K562 (cell line): ENCODE measurements around the gene NAA10. TPM values are rescaled to one million over a fixed set of nuclear protein-coding genes. Genes with fewer than 3 reads are reported as not detected.

ENCODE experiments used
- CCNT2 ChIP-seq: IDR thresholded peaks from 2 replicates; pipeline ENCODE4 v1.6.1; 2011; ENCODE audit warnings: borderline replicate concordance, low read depth, mild to moderate bottlenecking, moderate library complexity, mixed read lengths, low read length; ENCODE audit not compliant: insufficient read length; ENCODE audit errors: extremely low read depth
- E2F1 ChIP-seq: sonication (generic); formaldehyde crosslinking; IDR thresholded peaks from 2 replicates; pipeline ENCODE4 v1.8.1; 2023; ENCODE audit warnings: mild to moderate bottlenecking, missing genetic modification reagents, moderate library complexity
- E2F3 ChIP-seq: fragments of 250-450 bp; sonication (Bioruptor Pico); IDR thresholded peaks from 2 replicates; pipeline ENCODE4 v1.4.0; 2020; ENCODE audit warnings: mild to moderate bottlenecking
- E4F1 ChIP-seq: fragments of 250-450 bp; sonication (Bioruptor Pico); IDR thresholded peaks from 2 replicates; pipeline ENCODE4 v1.5.0; 2021; ENCODE audit warnings: mild to moderate bottlenecking, borderline replicate concordance
- HMBOX1 ChIP-seq: sonication (generic); IDR thresholded peaks from 2 replicates; pipeline ENCODE4 v1.6.1; 2016
- HMG20A ChIP-seq: fragments of 450-650 bp; formaldehyde crosslinking; conservative IDR thresholded peaks from 2 replicates; pipeline ENCODE4 v1.4.0; 2020; ENCODE audit warnings: mild to moderate bottlenecking, mixed read lengths
- NCOA1 ChIP-seq: fragments of 450-650 bp; IDR thresholded peaks from 2 replicates; pipeline ENCODE4 v1.6.1; 2016; ENCODE audit warnings: low read depth
- POLR3A ChIP-seq: IDR thresholded peaks from 2 replicates; pipeline ENCODE4 v1.6.1; 2011; ENCODE audit warnings: borderline replicate concordance, mild to moderate bottlenecking, moderate library complexity; ENCODE audit not compliant: insufficient read length, insufficient read depth; ENCODE audit errors: extremely low read depth
- RBFOX2 ChIP-seq: fragments of 200-400 bp; formaldehyde crosslinking; IDR thresholded peaks from 2 replicates; pipeline ENCODE4 v1.6.1; 2017; ENCODE audit warnings: low read depth, mild to moderate bottlenecking, low read length, moderate library complexity
- ZNF766 ChIP-seq: fragments of 200-800 bp; sonication (Bioruptor generic); conservative IDR thresholded peaks from 2 replicates; pipeline ENCODE4 v1.6.1; 2016; ENCODE audit warnings: missing genetic modification characterization, missing compliant biosample characterization
- ZNF830 ChIP-seq: fragments of 250-450 bp; sonication (Bioruptor Pico); IDR thresholded peaks from 2 replicates; pipeline ENCODE4 v1.5.0; 2021; ENCODE audit warnings: mild to moderate bottlenecking
- ZSCAN29 ChIP-seq: fragments of 450-650 bp; IDR thresholded peaks from 2 replicates; pipeline ENCODE4 v1.6.1; 2017
- polyA plus RNA-seq, 8 experiments: library from polyadenylated mRNA; depleted of rRNA in 4 of 8; stranded (reverse) in 5 of 8; unstranded in 3 of 8; fragments of >200 nt; fragmentation: Nextera tagmentation in 2 of 8; fragmentation: Illumina TruSeq in 1 of 8; extraction: Ambion mirVana in 2 of 8; extraction: Trizol in 1 of 8; gene quantifications; 2 replicates each; pipeline versions ENCODE4 v1.2.1 to v1.2.3, GENCODE V29; 2011 to 2014; ENCODE audit warnings: inconsistent platforms in 1 of 8, missing spikeins in 1 of 8
- total RNA-seq, 7 experiments: library from RNA; depleted of rRNA in 6 of 7; stranded (reverse); fragments of >200 nt in 6 of 7; fragmentation: Illumina TruSeq in 2 of 7; extraction: Trizol in 2 of 7; gene quantifications; 2 replicates each; pipeline versions ENCODE4 v1.2.1 to v1.2.3, GENCODE V29; 2011 to 2021; ENCODE audit warnings: low replicate concordance in 1 of 7
- TF ChIP-seq, protein P1 (sequence below): fragments of 200-400 bp; formaldehyde crosslinking; IDR thresholded peaks from 2 replicates; pipeline ENCODE4 v1.6.1; 2017; ENCODE audit warnings: mild to moderate bottlenecking, low read depth, low read length, moderate library complexity
- TF ChIP-seq, protein P2 (sequence below): fragments of 250-450 bp; sonication (Bioruptor Pico); IDR thresholded peaks from 2 replicates; pipeline ENCODE4 v1.8.0; 2022; ENCODE audit warnings: inconsistent platforms, mild to moderate bottlenecking, moderate library complexity, borderline replicate concordance
- TF ChIP-seq, protein P3 (sequence below): sonication (generic); formaldehyde crosslinking; IDR thresholded peaks from 2 replicates; pipeline ENCODE4 v1.8.1; 2023; ENCODE audit warnings: mild to moderate bottlenecking, missing genetic modification reagents

NAA10 gene
- total and polyA plus RNA-seq, 9 of the 15 experiments (the other 6 are each of a cell fraction or from before 2014, with no cell fraction given): 11.1 to 250 (median 134) TPM

DNA sequence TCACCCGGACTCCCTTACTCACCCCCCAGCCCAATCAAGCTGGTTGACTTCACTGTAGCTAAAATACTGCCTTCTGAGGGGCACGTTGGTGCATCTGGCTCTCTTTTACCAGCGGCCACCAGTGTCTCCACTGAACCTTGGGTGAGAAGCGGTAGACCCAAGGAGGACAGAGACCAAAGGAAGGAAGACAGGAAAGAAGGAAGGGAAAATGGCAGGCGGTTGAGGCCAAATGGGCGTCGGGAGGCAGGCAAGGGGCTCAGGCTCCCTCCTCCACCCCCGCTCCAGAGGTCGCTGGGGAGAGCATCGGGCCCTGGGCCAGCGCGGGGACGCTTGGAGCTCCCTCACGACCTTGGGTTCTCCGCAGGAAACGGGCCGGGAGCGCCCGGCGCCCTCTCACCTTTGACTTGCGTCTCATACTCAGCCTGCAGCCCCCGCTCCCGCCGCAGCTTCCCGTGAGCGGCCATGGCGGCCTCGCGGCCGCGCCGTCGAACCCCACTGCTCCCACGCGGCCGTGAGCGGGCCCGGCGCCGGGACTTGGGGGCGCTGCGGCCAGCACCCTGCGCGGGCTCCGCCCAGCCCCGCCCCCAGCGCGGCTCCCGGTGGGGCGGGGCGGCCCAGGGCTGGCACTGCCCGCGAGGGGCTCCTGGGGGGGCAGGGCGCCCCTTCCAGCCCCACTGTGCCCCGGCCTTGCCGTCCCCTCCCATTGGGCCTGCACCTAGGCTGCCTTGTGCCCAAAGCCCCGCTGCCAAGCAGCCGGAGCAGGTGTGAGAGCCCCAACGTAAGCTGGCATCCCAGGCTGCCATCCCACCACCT is 8.9 kb downstream of the NAA10 start, which contains the start of gene ARHGAP4 (continued):
- TF ChIP-seq, protein P1, sequence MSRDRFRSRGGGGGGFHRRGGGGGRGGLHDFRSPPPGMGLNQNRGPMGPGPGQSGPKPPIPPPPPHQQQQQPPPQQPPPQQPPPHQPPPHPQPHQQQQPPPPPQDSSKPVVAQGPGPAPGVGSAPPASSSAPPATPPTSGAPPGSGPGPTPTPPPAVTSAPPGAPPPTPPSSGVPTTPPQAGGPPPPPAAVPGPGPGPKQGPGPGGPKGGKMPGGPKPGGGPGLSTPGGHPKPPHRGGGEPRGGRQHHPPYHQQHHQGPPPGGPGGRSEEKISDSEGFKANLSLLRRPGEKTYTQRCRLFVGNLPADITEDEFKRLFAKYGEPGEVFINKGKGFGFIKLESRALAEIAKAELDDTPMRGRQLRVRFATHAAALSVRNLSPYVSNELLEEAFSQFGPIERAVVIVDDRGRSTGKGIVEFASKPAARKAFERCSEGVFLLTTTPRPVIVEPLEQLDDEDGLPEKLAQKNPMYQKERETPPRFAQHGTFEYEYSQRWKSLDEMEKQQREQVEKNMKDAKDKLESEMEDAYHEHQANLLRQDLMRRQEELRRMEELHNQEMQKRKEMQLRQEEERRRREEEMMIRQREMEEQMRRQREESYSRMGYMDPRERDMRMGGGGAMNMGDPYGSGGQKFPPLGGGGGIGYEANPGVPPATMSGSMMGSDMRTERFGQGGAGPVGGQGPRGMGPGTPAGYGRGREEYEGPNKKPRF: peak; percentile 57; the same call in 1 of the 2 replicates
- TF ChIP-seq RBFOX2: peak; percentile 88
- TF ChIP-seq, protein P2, sequence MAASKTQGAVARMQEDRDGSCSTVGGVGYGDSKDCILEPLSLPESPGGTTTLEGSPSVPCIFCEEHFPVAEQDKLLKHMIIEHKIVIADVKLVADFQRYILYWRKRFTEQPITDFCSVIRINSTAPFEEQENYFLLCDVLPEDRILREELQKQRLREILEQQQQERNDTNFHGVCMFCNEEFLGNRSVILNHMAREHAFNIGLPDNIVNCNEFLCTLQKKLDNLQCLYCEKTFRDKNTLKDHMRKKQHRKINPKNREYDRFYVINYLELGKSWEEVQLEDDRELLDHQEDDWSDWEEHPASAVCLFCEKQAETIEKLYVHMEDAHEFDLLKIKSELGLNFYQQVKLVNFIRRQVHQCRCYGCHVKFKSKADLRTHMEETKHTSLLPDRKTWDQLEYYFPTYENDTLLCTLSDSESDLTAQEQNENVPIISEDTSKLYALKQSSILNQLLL (CRISPR knock-in tag): no peak
- no peak for TF ChIP-seq HMG20A (CRISPR knock-in tag)
- no peak for TF ChIP-seq E4F1 (CRISPR knock-in tag)
- TF ChIP-seq ZNF766: peak; percentile 19; the same call in 1 of the 2 replicates
- TF ChIP-seq ZSCAN29: no peak
- TF ChIP-seq HMBOX1: no peak
- no peak for TF ChIP-seq NCOA1
- TF ChIP-seq, protein P3, sequence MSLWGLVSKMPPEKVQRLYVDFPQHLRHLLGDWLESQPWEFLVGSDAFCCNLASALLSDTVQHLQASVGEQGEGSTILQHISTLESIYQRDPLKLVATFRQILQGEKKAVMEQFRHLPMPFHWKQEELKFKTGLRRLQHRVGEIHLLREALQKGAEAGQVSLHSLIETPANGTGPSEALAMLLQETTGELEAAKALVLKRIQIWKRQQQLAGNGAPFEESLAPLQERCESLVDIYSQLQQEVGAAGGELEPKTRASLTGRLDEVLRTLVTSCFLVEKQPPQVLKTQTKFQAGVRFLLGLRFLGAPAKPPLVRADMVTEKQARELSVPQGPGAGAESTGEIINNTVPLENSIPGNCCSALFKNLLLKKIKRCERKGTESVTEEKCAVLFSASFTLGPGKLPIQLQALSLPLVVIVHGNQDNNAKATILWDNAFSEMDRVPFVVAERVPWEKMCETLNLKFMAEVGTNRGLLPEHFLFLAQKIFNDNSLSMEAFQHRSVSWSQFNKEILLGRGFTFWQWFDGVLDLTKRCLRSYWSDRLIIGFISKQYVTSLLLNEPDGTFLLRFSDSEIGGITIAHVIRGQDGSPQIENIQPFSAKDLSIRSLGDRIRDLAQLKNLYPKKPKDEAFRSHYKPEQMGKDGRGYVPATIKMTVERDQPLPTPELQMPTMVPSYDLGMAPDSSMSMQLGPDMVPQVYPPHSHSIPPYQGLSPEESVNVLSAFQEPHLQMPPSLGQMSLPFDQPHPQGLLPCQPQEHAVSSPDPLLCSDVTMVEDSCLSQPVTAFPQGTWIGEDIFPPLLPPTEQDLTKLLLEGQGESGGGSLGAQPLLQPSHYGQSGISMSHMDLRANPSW (CRISPR knock-in tag): no peak; the same call in 1 of the 2 replicates
- TF ChIP-seq ZNF830 (CRISPR knock-in tag): no peak
- peak; percentile 78 for TF ChIP-seq CCNT2
- no peak for TF ChIP-seq POLR3A
- TF ChIP-seq E2F1: 0 out of 2 replicates have a peak, but pooled peaks have one; percentile 26
- TF ChIP-seq E2F3: peak; percentile 67; the same call in 1 of the 2 replicates
